Natural killer cell treated with Interleukin-12 subunit alpha and Interleukin-12 subunit beta and Interleukin-15 and Interleukin-18, amount 100 ng/mL, for 72 hours (primary cell): Measurements from ENCODE around the gene PKN2. TPM values are rescaled to one million over a fixed set of nuclear protein-coding genes. Genes with fewer than 3 reads are reported as not detected.
A peak's percentile ranks its signal among the peaks of the same experiment; 100 is the strongest.

Experiments used
- ATAC-seq, 2 donors: fragments of 150-1000 bp; cut with Tn5 transposase in 1 of 2; sonication (Bioruptor Pico), chemical (Tn5 transposase) in 1 of 2; 2 replicates each; pipeline ENCODE4 v1.10.0; 2021
- DNase-seq: peaks from one replicate; pipeline ENCODE4 v3.0.0; 2022; ENCODE audit warnings: low spot score
- H3K27ac Mint-ChIP-seq, 2 donors: 1 replicate in 1 of 2; 2 replicates in 1 of 2; pipeline ENCODE4 v1.8.0; 2022; ENCODE audit warnings: mixed read lengths in 2 of 2, mild to moderate bottlenecking in 1 of 2, moderate library complexity in 1 of 2
- H3K27me3 Mint-ChIP-seq, 2 donors: 1 replicate in 1 of 2; 2 replicates in 1 of 2; pipeline ENCODE4 v1.8.0; 2022; ENCODE audit warnings: mixed read lengths in 2 of 2
- H3K36me3 Mint-ChIP-seq: one replicate; pipeline ENCODE4 v1.8.0; 2022; ENCODE audit warnings: mixed read lengths
- H3K4me1 Mint-ChIP-seq, 2 donors: 1 replicate in 1 of 2; 2 replicates in 1 of 2; pipeline ENCODE4 v1.8.0; 2022; ENCODE audit warnings: low read depth in 2 of 2, mixed read lengths in 2 of 2, mild to moderate bottlenecking in 1 of 2
- H3K4me3 Mint-ChIP-seq: one replicate; pipeline ENCODE4 v1.8.0; 2022; ENCODE audit warnings: mixed read lengths
- H3K9me3 Mint-ChIP-seq: 2 replicates; pipeline ENCODE4 v1.8.0; 2022; ENCODE audit warnings: mixed read lengths
- total RNA-seq, 2 donors: library from RNA; stranded (reverse); gene quantifications; one replicate each; pipeline ENCODE4 v1.2.3, GENCODE V29; 2022

Gene PKN2
- total RNA-seq, 2 donors from 2014 or later: 29.2 to 43.7 TPM

- no peaks in the 10 kb centered on the region for H3K27me3 Mint-ChIP-seq
- DNase-seq (no peak), ATAC-seq (no peak)
- peak overlapping the region in 1 of 2 donors; percentile 3 for H3K27ac Mint-ChIP-seq
- peaks cover 24% of the 10 kb centered on the region for H3K36me3 Mint-ChIP-seq
- H3K9me3 Mint-ChIP-seq: peaks cover 6% of the 10 kb centered on the region
- H3K4me1 Mint-ChIP-seq: peaks cover 37 to 46% of the 10 kb centered on the region in 2 donors
- H3K4me3 Mint-ChIP-seq: no peak overlapping the region
Measured at GRCh38 chr1:88731475-88732269, 47.6 kb downstream of the PKN2 start.

DNA sequence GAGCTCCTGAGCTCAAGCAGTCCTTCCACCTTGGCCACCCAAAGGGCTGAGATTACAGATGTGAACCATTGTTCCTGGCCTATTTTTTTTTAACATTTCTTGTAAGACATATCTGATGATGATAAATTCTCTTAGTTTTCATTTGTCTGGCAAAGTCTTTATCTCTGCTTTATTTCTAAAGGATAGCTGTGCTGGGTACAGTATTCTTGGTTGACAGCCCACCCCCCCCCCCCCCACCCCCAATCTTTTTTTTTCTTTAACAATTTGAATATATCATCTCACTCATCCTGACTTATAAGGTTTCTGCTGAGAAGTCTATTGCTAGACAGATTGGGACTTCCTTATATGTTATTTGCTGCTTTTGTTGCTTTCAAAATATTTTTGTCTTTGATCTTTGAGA is 51.3 kb downstream of the PKN2 start:
- H3K36me3 Mint-ChIP-seq: peaks cover 18% of the 10 kb centered on the region
- H3K27me3 Mint-ChIP-seq: no peaks in the 10 kb centered on the region

GRCh38 chr1:88735909-88736308 is 51.8 kb downstream of the PKN2 start:
- H3K4me1 Mint-ChIP-seq: peaks cover 25 to 27% of the 10 kb centered on the region in 2 donors
- peaks cover 6% of the 10 kb centered on the region for H3K9me3 Mint-ChIP-seq
- no peak overlapping the region for H3K27ac Mint-ChIP-seq
- no peak for ATAC-seq
- DNase-seq: no peak
- H3K27me3 Mint-ChIP-seq: no peaks in the 10 kb centered on the region
- no peak overlapping the region for H3K4me3 Mint-ChIP-seq
- H3K36me3 Mint-ChIP-seq: peaks cover 18% of the 10 kb centered on the region

More for the DNA sequence above, 51.3 kb downstream of the PKN2 start:
- Mint-ChIP-seq H3K4me3 (no peak overlapping the region), H3K9me3 (peaks cover 6% of the 10 kb centered on the region), H3K27ac (no peak overlapping the region), H3K4me1 (peaks cover 23 to 28% of the 10 kb centered on the region in 2 donors)
- DNase-seq (no peak), ATAC-seq (no peak)

DNA sequence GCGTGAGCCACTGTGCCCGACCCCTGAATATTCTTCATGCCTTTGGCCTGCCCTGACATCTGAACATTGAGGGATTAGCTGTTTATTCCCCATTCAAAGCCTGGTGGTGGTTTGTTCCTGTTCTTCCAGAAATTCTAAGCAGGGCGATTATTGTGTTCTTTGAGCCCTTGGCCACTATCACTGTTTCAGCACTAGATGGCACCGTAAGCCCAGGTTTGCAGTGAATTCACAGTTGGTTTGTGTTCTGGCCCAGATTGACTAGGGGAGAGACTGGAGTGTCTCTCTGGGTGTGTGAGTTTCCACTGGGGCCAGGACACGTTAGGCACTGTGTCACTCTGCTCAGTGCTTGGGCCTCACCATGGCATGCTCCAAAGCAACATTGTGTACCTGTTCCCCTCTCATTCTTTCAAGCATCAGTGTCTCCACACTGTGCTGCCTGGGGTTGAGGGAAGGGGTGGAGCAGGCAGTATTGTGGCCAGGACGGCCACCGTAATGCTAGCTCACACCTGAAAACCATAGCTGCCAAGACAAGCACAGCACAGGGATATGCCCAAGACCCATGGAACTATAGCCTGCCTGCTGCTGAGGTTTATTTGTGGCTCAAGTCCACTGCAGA is 52.7 kb downstream of the PKN2 start:
- peak; percentile 53 to 64 for ATAC-seq
- H3K9me3 Mint-ChIP-seq: peaks cover 6% of the 10 kb centered on the region
- no peak overlapping the region for H3K27ac Mint-ChIP-seq
- no peaks in the 10 kb centered on the region for H3K27me3 Mint-ChIP-seq
- peaks cover 18% of the 10 kb centered on the region for H3K36me3 Mint-ChIP-seq
- DNase-seq: no peak
- H3K4me3 Mint-ChIP-seq: no peak overlapping the region
- H3K4me1 Mint-ChIP-seq: peaks cover 21 to 22% of the 10 kb centered on the region in 2 donors

DNA sequence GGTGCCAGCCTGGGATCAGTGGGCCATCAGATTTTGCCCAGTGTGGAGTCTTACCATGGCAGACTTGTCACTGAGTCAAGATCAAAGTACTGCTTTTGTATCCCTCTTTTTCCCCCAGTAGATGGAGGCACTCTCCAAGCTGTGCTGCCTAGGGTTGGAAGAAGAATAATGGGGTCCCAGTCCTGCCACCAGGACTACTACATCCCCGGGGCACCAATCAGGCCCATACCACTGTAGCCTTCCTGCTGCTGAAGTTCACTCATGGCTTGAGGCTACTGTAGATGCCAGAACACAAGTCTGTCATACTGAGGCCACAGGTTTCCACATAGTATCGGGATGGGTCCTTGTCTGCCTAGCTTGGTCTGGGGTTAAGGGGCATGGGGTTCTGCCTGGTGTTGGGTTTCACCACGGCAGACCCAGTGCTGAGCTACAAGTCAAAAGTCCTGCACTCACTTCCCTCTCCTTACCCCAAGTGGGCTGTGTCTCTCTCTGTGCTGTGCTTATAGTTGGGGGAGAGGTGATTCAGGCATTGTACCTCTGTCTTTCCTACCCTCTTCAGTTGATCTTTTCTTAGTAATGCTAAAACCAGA is 53.4 kb downstream of the PKN2 start:
- Mint-ChIP-seq H3K36me3 (peaks cover 18% of the 10 kb centered on the region), H3K27me3 (no peaks in the 10 kb centered on the region), H3K4me1 (peaks cover 21 to 22% of the 10 kb centered on the region in 2 donors), H3K27ac (no peak overlapping the region), H3K9me3 (peaks cover 6% of the 10 kb centered on the region), H3K4me3 (no peak overlapping the region)
- ATAC-seq (peak in 1 of 2 donors; percentile 24), DNase-seq (no peak)

- Mint-ChIP-seq H3K4me1 (peaks cover 13 to 15% of the 10 kb centered on the region in 2 donors), H3K4me3 (no peak overlapping the region), H3K9me3 (peaks cover 3% of the 10 kb centered on the region), H3K36me3 (peaks cover 15% of the 10 kb centered on the region), H3K27ac (no peak overlapping the region), H3K27me3 (no peaks in the 10 kb centered on the region)
- no peak for DNase-seq
- no peak for ATAC-seq
Measured at GRCh38 chr1:88740784-88741183, 56.7 kb downstream of the PKN2 start.

- ATAC-seq (no peak), DNase-seq (no peak)
- Mint-ChIP-seq H3K27me3 (no peaks in the 10 kb centered on the region), H3K36me3 (peaks cover 11% of the 10 kb centered on the region), H3K4me1 (peaks cover 13% of the 10 kb centered on the region in 2 donors), H3K27ac (no peak overlapping the region), H3K9me3 (no peaks in the 10 kb centered on the region), H3K4me3 (no peak overlapping the region)
Measured at GRCh38 chr1:88741413-88741812, 57.3 kb downstream of the PKN2 start.

DNA sequence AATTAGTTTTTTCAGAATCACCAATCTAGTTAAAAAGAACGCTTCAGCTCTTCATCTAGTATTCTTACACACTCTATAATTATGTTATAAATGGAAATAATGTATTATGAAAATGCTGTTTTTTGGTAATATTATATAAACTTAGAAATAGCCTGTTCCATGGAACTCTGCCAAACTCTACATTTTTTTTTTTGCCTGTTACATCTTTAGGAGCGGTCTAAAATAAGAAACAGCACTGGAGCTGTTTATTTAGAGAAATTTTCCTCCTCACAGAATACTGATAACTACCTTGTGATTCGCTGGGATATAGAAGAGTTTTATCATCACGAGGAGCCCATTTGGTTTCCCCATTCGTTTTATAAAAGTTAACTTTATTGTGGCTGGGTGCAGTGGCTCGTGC is 58.5 kb downstream of the PKN2 start:
- H3K9me3 Mint-ChIP-seq: no peaks in the 10 kb centered on the region
- ATAC-seq (no peak), DNase-seq (no peak)
- H3K27ac Mint-ChIP-seq: no peak overlapping the region
- no peaks in the 10 kb centered on the region for H3K27me3 Mint-ChIP-seq
- no peak overlapping the region for H3K4me3 Mint-ChIP-seq
- H3K36me3 Mint-ChIP-seq: peaks cover 11% of the 10 kb centered on the region
- H3K4me1 Mint-ChIP-seq: peaks cover 13 to 17% of the 10 kb centered on the region in 2 donors

- Mint-ChIP-seq H3K27ac (peak overlapping the region in 1 of 2 donors; percentile 16), H3K4me3 (no peak overlapping the region), H3K36me3 (peaks cover 11% of the 10 kb centered on the region), H3K27me3 (no peaks in the 10 kb centered on the region), H3K4me1 (peaks cover 5 to 9% of the 10 kb centered on the region in 2 donors), H3K9me3 (no peaks in the 10 kb centered on the region)
- DNase-seq: no peak
- ATAC-seq: peak in 1 of 2 donors; percentile 71
Measured at GRCh38 chr1:88744142-88744541, 60.1 kb downstream of the PKN2 start.

DNA sequence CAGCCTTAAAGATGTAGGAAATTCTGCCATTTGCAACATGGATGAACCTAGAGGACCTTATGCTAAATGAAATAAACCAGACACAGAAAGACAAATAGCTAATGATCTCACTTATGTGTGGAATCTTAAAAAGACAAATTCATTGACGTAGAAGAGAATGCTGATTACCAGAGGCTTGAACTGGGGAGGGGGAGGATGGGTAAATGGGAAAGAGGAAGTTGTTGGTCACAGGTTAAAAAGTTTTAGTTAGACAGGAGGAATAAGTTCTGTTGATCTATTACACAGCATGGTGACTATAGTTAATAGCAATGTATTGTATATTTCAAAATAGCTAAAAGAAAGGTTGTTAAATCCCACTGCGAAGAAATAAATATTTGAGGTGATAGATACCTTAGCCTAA is 62.8 kb downstream of the PKN2 start:
- Mint-ChIP-seq H3K27me3 (no peaks in the 10 kb centered on the region), H3K4me1 (peaks cover 5 to 8% of the 10 kb centered on the region in 2 donors), H3K36me3 (peaks cover 11% of the 10 kb centered on the region), H3K9me3 (no peaks in the 10 kb centered on the region), H3K4me3 (no peak overlapping the region), H3K27ac (no peak overlapping the region)
- ATAC-seq (no peak), DNase-seq (no peak)

GRCh38 chr1:88751714-88752113 is 67.6 kb downstream of the PKN2 start:
- Mint-ChIP-seq H3K4me1 (peaks cover 0 to 8% of the 10 kb centered on the region in 2 donors), H3K36me3 (no peaks in the 10 kb centered on the region), H3K27ac (no peak overlapping the region), H3K27me3 (no peaks in the 10 kb centered on the region), H3K9me3 (no peaks in the 10 kb centered on the region), H3K4me3 (no peak overlapping the region)
- ATAC-seq: no peak
- DNase-seq: no peak

DNA sequence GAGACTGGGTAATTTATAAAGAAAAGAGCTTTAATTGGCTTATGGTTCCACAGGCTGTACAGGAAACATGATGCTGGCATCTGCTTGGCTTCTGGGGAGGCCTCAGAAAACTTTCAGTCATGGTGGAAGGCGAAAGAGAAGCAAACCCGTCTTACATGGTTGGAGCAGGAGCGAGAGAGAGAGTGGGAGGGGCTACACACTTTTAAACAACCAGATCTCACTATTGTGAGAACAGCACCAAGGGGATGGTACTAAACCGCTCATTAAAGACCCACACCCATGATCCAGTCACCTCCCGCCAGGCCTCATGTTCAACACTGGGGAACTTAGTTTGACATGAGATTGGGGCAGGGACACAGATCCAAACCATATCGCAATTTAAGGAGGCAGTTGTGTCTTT is 69.4 kb downstream of the PKN2 start:
- DNase-seq (no peak), ATAC-seq (no peak)
- Mint-ChIP-seq H3K27me3 (no peaks in the 10 kb centered on the region), H3K9me3 (no peaks in the 10 kb centered on the region), H3K27ac (peak overlapping the region in 1 of 2 donors; percentile 65), H3K36me3 (no peaks in the 10 kb centered on the region), H3K4me1 (peaks cover 0 to 5% of the 10 kb centered on the region in 2 donors), H3K4me3 (no peak overlapping the region)

DNA sequence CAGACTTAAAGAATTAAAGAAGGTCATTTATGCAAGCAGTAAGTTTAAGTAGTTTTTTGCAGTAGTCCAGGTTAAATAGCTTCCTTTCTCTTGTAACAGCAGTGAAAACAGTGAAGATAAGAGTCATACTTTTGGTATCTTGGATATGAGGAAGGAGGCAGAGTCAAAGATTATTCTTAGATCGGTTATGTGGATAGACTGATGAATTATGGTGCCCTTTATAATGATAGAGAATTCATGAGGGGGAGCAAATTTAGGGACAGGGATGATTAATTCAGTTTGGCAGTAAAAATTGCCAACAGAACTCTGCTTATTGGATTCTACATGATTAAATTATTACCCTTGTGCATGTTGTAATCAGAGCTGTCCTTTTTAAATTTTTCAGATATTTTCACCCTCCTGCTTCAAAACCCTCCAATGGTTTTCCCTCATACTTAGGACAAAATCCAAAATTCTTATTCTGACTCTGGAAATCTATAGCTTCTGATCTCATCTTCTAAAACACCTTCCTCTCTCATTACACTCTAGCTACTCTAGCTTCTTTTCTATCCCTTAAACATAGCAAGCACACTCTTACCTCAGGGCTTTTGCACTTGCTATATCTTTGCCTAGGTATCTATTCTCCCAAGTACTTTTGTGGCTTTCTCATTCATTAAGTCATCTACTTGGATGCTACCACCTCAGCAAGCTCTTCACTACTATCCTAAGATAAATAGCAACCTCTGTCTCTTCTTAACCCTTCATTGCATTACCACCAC is 79.8 kb downstream of the PKN2 start:
- Mint-ChIP-seq H3K27ac (no peak overlapping the region), H3K27me3 (no peaks in the 10 kb centered on the region), H3K4me1 (peaks cover 6 to 11% of the 10 kb centered on the region in 2 donors), H3K4me3 (no peak overlapping the region), H3K36me3 (no peaks in the 10 kb centered on the region), H3K9me3 (no peaks in the 10 kb centered on the region)
- ATAC-seq (no peak), DNase-seq (no peak)
